GM12892 (cell line): ENCODE results near the gene ASPSCR1.

ENCODE experiments used
- POLR2A ChIP-seq: IDR thresholded peaks from 2 replicates; pipeline ENCODE4 v1.6.1; 2011; ENCODE audit warnings: low read depth, low read length, control low read depth
- TAF1 ChIP-seq: IDR thresholded peaks from 2 replicates; pipeline ENCODE4 v1.6.1; 2011; ENCODE audit warnings: low read depth, mild to moderate bottlenecking, control low read depth, low read length, borderline replicate concordance

- TF ChIP-seq POLR2A (no peak), TAF1 (no peak)
Observed at GRCh38 chr17:81962499-81963441, 14.7 kb upstream of the ASPSCR1 start.
